Measurements from ENCODE around the gene IGSF21. TPM values are rescaled to one million over a fixed set of nuclear protein-coding genes. Genes with fewer than 3 reads are reported as not detected.

The IGSF21 gene
- total and polyA plus RNA-seq, 12 donors: 0.18 to 16.4 (median 7.0) TPM

DNA sequence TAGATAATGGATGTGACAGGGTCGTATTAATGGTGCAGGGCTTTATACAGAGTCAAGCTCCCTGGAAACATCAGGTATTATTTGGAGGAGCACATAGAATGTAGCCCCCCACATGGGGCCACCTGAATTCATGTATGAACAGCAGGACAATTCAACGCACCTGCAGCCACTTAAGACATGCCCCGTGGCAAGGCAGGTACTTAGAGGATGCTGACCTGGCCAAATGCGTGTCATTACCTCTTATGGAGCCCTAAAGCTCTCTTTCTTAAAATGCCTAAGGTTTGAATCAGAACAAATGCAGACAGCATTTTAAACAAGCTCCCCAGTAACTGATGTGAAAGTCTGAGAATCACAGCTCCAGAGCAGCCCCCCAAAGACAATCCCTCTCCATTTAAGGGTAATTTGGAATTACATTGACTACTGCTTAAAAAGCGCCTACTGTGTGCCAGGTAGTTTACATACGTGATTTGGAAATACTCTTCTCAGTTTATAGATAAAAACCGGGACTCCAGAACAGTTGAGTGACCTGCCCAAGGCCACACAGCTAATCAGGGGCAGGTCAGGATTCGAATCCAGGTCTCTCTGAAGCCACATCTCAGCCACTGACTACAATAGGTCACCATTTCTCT, 302.1 kb downstream of the IGSF21 start:
- Histone ChIP-seq H3K36me3 (replicated peaks in 1 of 2) (no peaks in the 10 kb centered on the region), H3K4me3 (no peak overlapping the region), H3K27me3 (no peaks in the 10 kb centered on the region), H3K9me3 (replicated peaks in 1 of 3) (no peaks in the 10 kb centered on the region), H3K27ac (no peak overlapping the region), H3K4me1 (replicated peaks in 1 of 2) (no peaks in the 10 kb centered on the region)
- TF ChIP-seq, protein P1, sequence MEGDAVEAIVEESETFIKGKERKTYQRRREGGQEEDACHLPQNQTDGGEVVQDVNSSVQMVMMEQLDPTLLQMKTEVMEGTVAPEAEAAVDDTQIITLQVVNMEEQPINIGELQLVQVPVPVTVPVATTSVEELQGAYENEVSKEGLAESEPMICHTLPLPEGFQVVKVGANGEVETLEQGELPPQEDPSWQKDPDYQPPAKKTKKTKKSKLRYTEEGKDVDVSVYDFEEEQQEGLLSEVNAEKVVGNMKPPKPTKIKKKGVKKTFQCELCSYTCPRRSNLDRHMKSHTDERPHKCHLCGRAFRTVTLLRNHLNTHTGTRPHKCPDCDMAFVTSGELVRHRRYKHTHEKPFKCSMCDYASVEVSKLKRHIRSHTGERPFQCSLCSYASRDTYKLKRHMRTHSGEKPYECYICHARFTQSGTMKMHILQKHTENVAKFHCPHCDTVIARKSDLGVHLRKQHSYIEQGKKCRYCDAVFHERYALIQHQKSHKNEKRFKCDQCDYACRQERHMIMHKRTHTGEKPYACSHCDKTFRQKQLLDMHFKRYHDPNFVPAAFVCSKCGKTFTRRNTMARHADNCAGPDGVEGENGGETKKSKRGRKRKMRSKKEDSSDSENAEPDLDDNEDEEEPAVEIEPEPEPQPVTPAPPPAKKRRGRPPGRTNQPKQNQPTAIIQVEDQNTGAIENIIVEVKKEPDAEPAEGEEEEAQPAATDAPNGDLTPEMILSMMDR (IDR thresholded peaks at IDR 0.05): no peak
- intact Hi-C loops (cut with DNase I): no loop called here
- 74 to 80% (median 77%) methylated on average over 7 to 8 of the region's 8 CpGs for WGBS, 4 donors
- DNase-seq: no peak

DNA sequence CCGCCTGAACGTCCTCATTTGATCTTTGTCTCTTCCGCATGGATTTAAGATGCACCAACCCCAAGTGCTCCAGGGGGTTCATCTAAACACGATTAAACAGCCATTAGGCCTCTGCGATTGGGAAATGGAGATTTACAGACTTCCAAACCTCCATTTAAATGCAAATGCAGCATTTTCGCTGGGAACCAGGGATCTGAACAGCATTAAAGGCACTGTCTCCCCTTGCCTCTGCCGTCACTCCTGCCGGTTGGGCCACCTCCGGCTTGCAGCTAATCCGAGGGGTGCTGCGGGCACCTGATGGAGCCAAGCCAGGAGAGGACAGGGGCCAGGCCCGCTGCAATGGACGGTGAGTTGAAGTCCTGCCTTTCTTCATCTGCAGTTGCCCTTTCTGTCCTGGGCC, 302.8 kb downstream of the IGSF21 start:
- DNase-seq: no peak
- intact Hi-C loops (cut with DNase I): no loop called here
- Histone ChIP-seq H3K27ac (no peak overlapping the region), H3K27me3 (no peaks in the 10 kb centered on the region), H3K4me3 (no peak overlapping the region), H3K4me1 (replicated peaks in 1 of 2) (no peaks in the 10 kb centered on the region), H3K9me3 (replicated peaks in 1 of 3) (no peaks in the 10 kb centered on the region), H3K36me3 (replicated peaks in 1 of 2) (no peaks in the 10 kb centered on the region)
- TF ChIP-seq, protein P1 (IDR thresholded peaks at IDR 0.05): no peak
- 62 to 76% (median 70%) methylated on average over 7 to 13 of the region's 13 CpGs for WGBS, 4 donors

DNA sequence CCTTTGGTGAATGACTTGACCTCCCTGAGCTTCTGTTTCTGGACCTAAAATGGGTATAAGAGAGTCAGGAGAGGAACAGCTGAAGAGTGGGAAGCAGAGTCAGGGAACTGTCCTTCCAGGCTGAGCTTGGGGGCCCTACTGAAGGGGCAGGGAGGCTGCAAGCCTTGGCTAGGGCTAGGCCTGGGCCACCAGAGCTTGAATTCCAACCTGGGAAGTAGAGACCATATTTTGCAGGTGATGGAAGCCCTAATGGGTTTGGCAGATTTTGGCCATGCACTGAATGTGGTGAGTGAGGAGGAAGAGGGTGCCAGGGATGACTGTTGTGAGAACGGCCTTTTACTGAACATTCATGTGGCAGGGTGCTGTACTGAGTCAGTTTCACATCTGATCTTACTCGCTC, 303.7 kb downstream of the IGSF21 start:
- Histone ChIP-seq H3K36me3 (replicated peaks in 1 of 2) (no peaks in the 10 kb centered on the region), H3K27me3 (no peaks in the 10 kb centered on the region), H3K9me3 (replicated peaks in 1 of 3) (no peaks in the 10 kb centered on the region), H3K4me1 (replicated peaks in 1 of 2) (no peaks in the 10 kb centered on the region), H3K27ac (no peak overlapping the region), H3K4me3 (no peak overlapping the region)
- no peak for DNase-seq
- intact Hi-C loops (cut with DNase I): no loop called here
- WGBS, 4 donors: 90 to 100% (median 93%) methylated on average over 2 of the region's 2 CpGs
- TF ChIP-seq POLR2A (IDR thresholded peaks at IDR 0.05): no peak
- TF ChIP-seq, protein P1 (IDR thresholded peaks at IDR 0.05): no peak

DNA sequence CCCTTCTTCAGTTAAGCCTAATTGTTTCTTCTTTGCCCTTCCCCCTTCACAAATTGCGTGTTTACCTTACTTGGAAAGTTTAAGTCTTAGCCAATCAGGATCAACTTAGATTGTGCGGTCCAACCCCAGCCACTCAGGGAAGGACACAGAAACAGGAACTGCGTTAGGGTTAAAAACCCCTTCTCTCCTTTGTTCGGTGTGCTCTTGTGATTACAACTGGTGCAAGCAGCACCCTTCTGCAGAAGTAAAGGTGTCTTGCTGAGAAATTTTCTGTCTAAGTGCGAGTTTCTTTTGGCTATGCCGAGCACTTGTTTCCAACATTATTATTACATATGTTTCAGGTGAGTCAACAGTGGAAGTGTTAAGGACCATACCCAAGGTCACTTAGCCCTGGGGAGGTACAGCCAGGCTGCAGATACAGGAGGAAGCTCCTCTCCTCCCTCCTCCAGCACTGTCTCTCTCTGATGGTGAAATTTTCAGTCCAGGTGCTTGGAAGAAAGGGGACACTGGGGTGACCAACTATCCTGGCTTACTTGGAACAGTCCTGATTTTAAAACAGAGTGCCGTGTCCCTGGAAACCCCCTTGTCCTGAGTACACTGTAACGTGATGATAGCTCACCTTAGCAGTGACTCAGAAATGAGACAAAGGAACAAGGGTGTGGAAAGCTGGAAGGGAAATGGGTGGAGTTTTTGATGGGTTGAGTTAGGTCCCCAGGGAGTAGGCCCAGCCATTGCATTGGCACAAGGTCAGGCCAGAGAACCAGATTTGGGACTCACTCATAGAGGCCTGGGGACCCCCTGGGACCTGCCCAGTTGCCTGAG, 304.4 kb downstream of the IGSF21 start:
- no peaks in the 10 kb centered on the region for H3K9me3 ChIP-seq (replicated peaks in 1 of 3)
- no peak overlapping the region for H3K27ac ChIP-seq
- H3K4me1 ChIP-seq (replicated peaks in 1 of 2): no peaks in the 10 kb centered on the region
- no peaks in the 10 kb centered on the region for H3K36me3 ChIP-seq (replicated peaks in 1 of 2)
- TF ChIP-seq, protein P1 (IDR thresholded peaks at IDR 0.05): no peak
- TF ChIP-seq POLR2A (IDR thresholded peaks at IDR 0.05): no peak
- no peaks in the 10 kb centered on the region for H3K27me3 ChIP-seq
- H3K4me3 ChIP-seq: no peak overlapping the region
- no peak for DNase-seq
- intact Hi-C loops (cut with DNase I): no loop called here
- 89 to 94% (median 93%) methylated on average over 8 of the region's 8 CpGs for WGBS, 4 donors
